ENCODE results near the gene CCNL2.

DNA sequence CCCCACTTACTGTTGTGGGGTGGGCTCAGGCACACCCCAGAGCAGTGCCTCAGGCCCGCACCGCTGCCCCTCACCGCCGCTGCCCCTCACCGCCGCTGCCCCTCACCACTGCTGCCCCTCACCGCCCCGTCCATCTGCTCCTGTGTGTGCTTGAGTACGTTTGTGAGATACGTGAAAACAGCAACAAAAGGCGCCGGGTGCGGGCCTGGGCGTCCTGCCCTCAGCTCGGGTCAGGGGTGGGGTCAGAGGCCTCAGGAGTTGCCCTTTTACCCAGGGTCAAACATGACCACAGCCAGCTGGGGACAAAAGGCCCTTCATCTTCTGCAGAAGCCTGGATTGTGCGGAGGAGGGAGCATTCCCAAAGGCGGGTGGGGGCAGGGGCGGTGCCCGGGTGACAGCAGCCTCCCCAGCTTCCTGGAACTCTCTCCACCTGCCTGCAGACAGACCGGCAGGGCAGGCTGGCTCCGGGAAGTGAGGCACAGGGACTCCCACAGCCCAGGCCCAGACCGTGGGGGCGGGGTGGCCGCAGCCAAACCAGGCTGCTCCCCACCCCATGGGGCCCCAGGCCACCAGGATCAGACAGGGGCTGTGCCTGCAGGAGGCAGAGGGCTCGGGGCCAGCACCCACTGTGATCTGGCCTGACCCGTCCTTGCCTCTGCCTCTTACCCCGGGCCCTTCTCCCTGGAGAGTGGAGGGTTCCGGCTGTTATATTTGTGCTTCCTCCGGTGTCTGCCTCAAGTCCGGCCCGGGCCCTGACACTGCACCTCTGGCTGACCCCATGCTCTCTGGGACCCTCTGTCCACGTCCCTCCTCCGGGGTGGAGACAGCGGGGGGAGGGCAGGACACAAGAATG is 34.0 kb upstream of the CCNL2 start:
- TF ChIP-seq EZH2 (IDR thresholded peaks at IDR 0.05; ENCODE audit: borderline replicate concordance, low read depth, low read length, poor library complexity, severe bottlenecking) (no peak), CTCF (conservative IDR thresholded peaks at IDR 0.05; ENCODE audit: low read depth, low read length) (no peak)
